Omental fat pad (tissue), 4 donors: ENCODE measurements around the gene DPP9. TPM values are rescaled to one million over a fixed set of nuclear protein-coding genes. Genes with fewer than 3 reads are reported as not detected.

ENCODE experiments used
- ATAC-seq: fragments of 150-250 bp; one replicate; pipeline ENCODE4 v1.9.1; 2016; ENCODE audit warnings: mild to moderate bottlenecking, moderate library complexity; ENCODE audit not compliant: low FRiP score
- DNase-seq: peaks from one replicate; pipeline ENCODE4 v3.0.0-alpha.2; 2019; ENCODE audit warnings: low spot score
- total RNA-seq, 4 donors: library from RNA; depleted of rRNA; stranded (reverse); fragments of >200 nt; gene quantifications; one replicate each; pipeline ENCODE4 v1.1.0, GENCODE V29; 2016
- TF ChIP-seq, protein P1 (sequence below), 3 donors: fragments of 450-650 bp; IDR thresholded peaks; one replicate each; pipeline ENCODE4 v1.5.1; 2016 to 2017; ENCODE audit warnings: antibody characterized with exemption in 3 of 3, mild to moderate bottlenecking in 3 of 3, moderate library complexity in 2 of 3

DPP9 gene
- total RNA-seq, 4 donors from 2014 or later: 25.3 to 42.9 (median 41.0) TPM

DNA sequence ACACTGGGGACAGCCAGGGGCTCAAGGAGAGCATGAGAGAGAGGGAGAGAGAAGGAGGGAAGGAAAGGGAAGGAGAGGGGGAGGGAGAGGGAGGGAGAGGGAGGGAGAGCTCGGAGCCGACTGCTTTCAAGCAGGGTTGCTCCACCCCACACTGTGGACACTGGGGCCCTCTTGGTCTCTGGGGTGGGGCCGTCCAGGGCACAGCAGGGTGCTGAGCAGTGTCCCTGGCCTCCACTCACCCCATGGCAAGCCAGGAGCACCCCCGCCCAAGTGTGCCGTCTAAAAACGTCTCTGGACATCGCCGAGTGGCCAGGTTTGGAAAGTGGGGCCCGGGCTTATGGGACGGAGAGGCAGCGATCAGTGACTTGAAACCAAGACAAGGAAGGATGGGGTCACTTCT, 20.9 kb downstream of the DPP9 start:
- TF ChIP-seq, protein P1, sequence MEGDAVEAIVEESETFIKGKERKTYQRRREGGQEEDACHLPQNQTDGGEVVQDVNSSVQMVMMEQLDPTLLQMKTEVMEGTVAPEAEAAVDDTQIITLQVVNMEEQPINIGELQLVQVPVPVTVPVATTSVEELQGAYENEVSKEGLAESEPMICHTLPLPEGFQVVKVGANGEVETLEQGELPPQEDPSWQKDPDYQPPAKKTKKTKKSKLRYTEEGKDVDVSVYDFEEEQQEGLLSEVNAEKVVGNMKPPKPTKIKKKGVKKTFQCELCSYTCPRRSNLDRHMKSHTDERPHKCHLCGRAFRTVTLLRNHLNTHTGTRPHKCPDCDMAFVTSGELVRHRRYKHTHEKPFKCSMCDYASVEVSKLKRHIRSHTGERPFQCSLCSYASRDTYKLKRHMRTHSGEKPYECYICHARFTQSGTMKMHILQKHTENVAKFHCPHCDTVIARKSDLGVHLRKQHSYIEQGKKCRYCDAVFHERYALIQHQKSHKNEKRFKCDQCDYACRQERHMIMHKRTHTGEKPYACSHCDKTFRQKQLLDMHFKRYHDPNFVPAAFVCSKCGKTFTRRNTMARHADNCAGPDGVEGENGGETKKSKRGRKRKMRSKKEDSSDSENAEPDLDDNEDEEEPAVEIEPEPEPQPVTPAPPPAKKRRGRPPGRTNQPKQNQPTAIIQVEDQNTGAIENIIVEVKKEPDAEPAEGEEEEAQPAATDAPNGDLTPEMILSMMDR (IDR thresholded peaks at IDR 0.05): no peak
- DNase-seq: no peak

DNA sequence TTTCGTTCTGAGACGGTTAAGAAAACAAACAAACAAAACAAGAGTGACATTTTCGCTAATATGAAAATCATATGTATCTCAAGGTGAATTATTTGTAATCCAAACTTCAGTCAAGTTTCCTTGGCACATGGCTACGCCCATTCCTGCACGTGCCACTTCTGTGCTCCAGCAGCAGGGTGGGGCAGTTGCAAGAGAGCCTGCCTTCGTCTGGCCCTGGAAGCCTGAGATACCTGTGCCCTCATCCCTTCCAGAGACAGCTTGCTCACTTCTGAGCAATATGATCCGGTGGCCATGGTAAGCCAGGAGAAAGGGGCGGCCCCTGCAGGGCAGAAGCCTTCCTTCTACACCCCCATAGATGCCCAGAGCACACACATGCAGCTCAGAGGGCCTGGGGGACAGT, 22.1 kb downstream of the DPP9 start:
- ATAC-seq (no peak), DNase-seq (no peak)
- TF ChIP-seq, protein P1 (IDR thresholded peaks at IDR 0.05): no peak

More for the DNA sequence above, 20.9 kb downstream of the DPP9 start:
- ATAC-seq: no peak

DNA sequence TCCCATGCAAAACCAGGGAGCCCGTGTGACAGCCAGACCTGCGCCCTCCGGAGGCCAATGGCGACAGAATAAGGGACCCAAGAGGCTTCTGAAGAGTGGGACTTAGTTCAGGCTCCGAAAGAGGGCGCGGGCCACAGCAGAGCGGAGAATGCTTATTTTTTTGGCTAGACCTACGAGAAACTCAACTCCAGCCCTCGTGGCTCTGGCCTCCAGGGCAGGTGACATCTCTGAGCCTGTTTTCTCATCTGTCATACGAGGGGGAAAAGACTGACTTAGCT, 23.0 kb downstream of the DPP9 start:
- no peak for DNase-seq
- ATAC-seq: no peak

DNA sequence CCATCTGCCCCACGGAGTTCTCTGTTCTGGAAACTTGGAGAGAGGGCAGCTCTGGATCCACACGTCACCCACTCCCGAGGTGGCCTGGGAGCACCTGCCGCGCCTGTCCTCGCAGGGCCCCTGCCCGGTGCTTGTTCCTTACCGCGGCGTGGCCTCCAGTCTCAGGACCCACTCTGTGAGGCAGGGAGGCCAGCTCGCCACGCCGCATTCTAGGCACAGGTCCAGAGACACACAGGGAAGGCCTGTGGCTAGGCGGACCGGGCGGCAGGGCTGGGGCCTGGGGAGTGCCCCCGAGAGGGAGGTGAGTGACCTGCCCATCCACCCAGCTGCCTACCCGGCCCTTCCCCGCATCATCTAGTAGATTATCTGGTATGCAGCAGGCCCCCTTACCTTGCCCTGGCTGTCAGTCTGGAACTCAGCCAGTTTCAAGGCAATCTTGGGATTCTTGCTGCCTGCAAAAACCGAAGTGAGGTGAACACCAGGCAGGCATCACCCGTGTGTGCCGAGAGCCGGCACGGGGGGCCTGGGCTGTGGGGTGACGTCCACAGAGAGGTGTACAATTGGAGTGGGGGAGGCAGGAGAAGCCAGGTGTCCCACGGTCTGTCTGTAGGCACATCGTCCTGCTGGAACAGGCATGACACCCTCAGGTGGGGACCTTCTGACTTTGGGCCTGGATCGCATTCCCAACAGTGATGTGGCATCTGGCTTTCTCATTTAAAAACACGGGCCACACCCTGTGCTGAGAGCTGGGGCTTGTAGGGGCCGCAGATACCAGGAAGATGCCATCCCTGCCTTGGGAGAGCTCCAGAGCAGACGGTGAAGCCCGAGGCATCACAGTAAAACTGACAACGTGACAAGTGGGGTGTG, 23.6 kb downstream of the DPP9 start:
- DNase-seq (no peak), ATAC-seq (no peak)
- TF ChIP-seq, protein P1 (IDR thresholded peaks at IDR 0.05): no peak

More for the DNA sequence above, 23.0 kb downstream of the DPP9 start:
- TF ChIP-seq, protein P1 (IDR thresholded peaks at IDR 0.05): no peak

DNA sequence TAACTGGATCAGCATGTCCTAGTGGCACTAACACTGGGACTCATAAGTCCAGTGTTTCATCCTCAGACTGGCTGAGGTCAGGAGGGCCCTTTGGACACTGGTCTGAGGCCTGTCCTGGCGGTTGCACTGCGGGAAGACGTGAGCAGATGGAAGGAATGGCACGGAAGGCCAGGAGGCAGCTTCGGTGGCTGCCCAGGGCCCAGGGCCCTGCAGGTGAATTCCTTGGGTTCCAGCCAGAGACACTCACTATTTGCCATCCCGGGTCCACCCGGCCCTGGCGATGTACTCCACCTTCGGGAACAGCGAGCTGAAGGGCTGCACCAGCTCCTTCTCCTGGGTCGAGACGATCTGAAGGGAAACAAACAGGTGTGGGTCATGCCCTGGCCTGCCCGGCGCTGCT, 26.3 kb downstream of the DPP9 start:
- DNase-seq (no peak), ATAC-seq (no peak)
- TF ChIP-seq, protein P1 (IDR thresholded peaks at IDR 0.05): no peak

DNA sequence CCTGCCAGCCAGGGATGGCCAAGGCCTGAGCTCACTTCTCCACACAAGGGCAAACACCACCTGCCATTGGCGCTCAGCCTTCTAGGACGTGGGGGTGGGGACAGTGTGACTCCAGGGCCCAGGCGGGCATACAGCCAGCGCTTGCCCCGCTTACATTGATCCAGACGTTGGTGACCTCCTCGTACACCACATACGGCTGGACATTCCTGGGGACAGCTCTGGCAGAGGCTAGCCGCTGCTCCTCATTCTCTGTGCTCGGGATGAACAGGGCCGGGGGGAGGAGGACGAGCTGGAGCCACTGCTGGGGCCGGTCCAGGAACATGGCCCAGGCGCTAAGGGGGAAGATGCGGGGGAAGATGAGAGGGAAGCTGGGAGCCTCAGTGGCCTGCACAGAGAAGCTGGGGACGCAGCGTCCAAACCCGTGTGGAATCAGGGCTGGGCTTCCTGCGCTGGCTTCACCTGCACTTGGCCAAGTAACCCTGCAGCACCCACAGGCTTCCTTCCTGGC, 28.4 kb downstream of the DPP9 start:
- ATAC-seq (no peak), DNase-seq (no peak)

More for the DNA sequence above, 28.4 kb downstream of the DPP9 start:
- TF ChIP-seq, protein P1 (IDR thresholded peaks at IDR 0.05): no peak
